Measurements from ENCODE around the gene KCND2.

Gene KCND2

GRCh38 chr7:120412139-120413050, 139.4 kb downstream of the KCND2 start:
- no peak for DNase-seq (ENCODE audit: low read depth in 2 of 2)

GRCh38 chr7:120413164-120413563, 140.2 kb downstream of the KCND2 start:
- no peak for DNase-seq (ENCODE audit: low read depth in 2 of 2)

- DNase-seq (ENCODE audit: low read depth in 2 of 2): no peak
Measured at GRCh38 chr7:120417244-120417979, 144.4 kb downstream of the KCND2 start.

- DNase-seq (ENCODE audit: low read depth in 2 of 2): no peak
Measured at GRCh38 chr7:120421151-120421651, 148.2 kb downstream of the KCND2 start.

GRCh38 chr7:120431016-120431415, 158.0 kb downstream of the KCND2 start:
- no peak for DNase-seq (ENCODE audit: low read depth in 2 of 2)

GRCh38 chr7:120436487-120437060, 163.6 kb downstream of the KCND2 start:
- no peak for DNase-seq (ENCODE audit: low read depth in 2 of 2)

GRCh38 chr7:120441850-120442249, 168.9 kb downstream of the KCND2 start:
- DNase-seq (ENCODE audit: low read depth in 2 of 2): no peak

GRCh38 chr7:120442838-120443237, 169.9 kb downstream of the KCND2 start:
- DNase-seq (ENCODE audit: low read depth in 2 of 2): no peak

- no peak for DNase-seq (ENCODE audit: low read depth in 2 of 2)
Measured at GRCh38 chr7:120444650-120445049, 171.7 kb downstream of the KCND2 start.

GRCh38 chr7:120445276-120445675, 172.3 kb downstream of the KCND2 start:
- DNase-seq (ENCODE audit: low read depth in 2 of 2): no peak

- DNase-seq (ENCODE audit: low read depth in 2 of 2): no peak
Measured at GRCh38 chr7:120452665-120453064, 179.7 kb downstream of the KCND2 start.

- DNase-seq (ENCODE audit: low read depth in 2 of 2): no peak
Measured at GRCh38 chr7:120456699-120457098, 183.7 kb downstream of the KCND2 start.

- no peak for DNase-seq (ENCODE audit: low read depth in 2 of 2)
Measured at GRCh38 chr7:120460949-120461348, 188.0 kb downstream of the KCND2 start.

- no peak for DNase-seq (ENCODE audit: low read depth in 2 of 2)
Measured at GRCh38 chr7:120462991-120463390, 190.0 kb downstream of the KCND2 start.

GRCh38 chr7:120464104-120464503, 191.1 kb downstream of the KCND2 start:
- no peak for DNase-seq (ENCODE audit: low read depth in 2 of 2)

- no peak for DNase-seq (ENCODE audit: low read depth in 2 of 2)
Measured at GRCh38 chr7:120467676-120468075, 194.7 kb downstream of the KCND2 start.

GRCh38 chr7:120468611-120469010, 195.6 kb downstream of the KCND2 start:
- DNase-seq (ENCODE audit: low read depth in 2 of 2): no peak

GRCh38 chr7:120472892-120473291, 199.9 kb downstream of the KCND2 start:
- DNase-seq (ENCODE audit: low read depth in 2 of 2): no peak

- no peak for DNase-seq (ENCODE audit: low read depth in 2 of 2)
Measured at GRCh38 chr7:120473352-120473751, 200.4 kb downstream of the KCND2 start.

GRCh38 chr7:120475994-120476393, 203.0 kb downstream of the KCND2 start:
- no peak for DNase-seq (ENCODE audit: low read depth in 2 of 2)

- no peak for DNase-seq (ENCODE audit: low read depth in 2 of 2)
Measured at GRCh38 chr7:120480472-120480871, 207.5 kb downstream of the KCND2 start.

- no peak for DNase-seq (ENCODE audit: low read depth in 2 of 2)
Measured at GRCh38 chr7:120480930-120481329, 208.0 kb downstream of the KCND2 start.

Data from stimulated activated CD8-positive, alpha-beta memory T cell treated with anti-CD3 and anti-CD28 coated beads, Interleukin-2, amount 100 ng/mL, for 1 hour (primary cell).